Measurements from ENCODE around the gene NRXN3.

The NRXN3 gene

DNA sequence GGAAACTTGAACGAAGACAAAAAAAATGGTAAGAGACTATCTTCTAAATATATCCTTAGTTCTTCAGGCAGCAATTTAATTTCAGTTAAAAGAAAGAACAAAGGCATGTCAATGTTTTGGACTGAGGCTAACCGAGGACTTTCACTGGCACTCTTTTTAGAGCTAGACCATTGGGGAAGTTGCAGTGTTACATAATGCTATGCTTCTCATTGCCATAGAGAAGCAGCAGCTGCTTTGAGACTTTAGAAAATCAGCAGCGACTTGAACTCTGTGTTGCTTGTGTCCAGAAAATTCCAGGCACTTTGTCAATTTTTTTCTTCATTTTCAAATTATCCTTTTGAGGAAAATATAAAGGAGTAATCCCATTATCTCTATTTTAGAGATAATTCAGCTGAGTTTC, 964.2 kb downstream of the NRXN3 start:
- no peak for DNase-seq (ENCODE audit: low read depth, low spot score)

DNA sequence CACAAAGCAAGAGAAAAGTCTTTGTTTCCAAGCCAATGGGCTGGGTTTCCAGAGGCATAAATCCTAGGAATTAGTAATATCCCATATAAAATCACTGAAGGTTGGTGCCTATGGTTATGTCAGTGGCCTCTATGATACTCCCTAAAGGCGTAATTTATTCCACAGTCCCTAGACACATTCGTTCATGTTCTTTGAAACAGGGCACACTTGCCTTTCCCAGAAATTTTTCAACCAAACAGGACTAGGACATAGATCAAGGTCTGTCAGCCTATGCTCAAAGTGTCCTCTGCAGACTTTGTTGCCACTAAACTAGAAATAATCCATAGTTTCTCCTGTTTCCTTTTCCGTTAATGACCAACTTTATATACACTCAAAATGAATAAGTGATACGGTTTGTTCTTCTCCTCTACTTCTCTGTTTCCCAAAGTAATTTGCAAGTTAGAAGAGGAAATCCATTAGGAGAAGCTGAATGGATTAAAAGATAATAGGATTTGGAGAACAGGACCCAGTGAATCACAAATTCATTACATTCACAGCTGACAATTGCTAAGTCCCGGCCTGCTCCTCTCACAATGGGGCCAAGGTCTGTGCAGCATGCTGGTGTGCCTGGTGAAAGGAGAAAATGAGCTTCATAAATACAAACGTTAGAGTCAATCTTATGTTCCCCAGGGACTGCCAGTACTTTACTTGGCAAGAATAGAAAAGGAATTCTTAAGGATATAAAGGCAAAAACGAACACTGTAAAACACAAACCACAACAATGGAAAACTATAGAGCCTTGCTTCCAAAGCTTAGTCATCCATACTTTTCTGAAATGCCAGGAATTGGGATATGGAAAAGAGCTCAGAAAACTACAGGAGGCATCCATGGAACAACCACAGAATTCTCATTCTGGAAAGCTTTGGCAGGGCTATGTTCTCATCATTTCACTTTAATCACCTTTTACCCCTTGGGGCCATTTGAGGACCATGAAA, 966.2 kb downstream of the NRXN3 start:
- DNase-seq (ENCODE audit: low read depth, low spot score): no peak

DNA sequence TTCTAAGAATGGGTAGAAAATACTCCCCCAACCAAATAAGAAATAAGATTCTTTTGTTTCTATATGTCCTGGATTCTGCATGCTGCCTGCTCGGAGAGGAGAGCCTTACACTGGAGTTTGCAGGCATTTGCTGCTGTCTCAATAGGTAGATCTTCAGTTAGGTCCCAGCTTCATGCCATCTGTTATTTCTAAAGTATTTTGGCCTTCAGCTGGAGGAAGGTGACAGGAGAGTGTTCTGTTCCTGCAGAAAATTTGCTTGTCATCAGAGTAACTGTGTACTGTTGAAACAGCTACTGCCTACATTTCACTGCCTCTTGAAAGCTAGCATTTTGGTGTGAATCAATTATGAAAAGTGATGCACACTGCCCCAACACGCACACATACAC, 966.9 kb downstream of the NRXN3 start:
- no peak for DNase-seq (ENCODE audit: low read depth, low spot score)

DNA sequence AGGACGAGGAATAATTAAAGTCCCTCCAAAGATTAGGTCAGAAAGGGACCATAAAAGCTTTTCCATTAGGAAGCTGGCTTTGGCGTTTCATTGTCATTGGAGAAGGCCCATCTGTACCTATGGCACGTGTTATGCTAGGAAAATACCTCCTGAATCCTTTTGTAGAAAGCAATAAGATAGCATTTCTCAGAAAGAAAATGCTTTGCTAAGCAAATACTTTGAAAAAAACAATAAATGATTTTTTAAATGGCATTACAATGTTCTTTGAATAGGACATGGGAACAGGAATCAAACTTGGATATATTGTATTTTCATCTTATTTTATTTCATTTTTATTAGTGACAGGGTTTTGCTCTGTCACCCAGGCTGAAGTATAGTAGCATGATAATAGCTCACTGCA, 967.7 kb downstream of the NRXN3 start:
- no peak for DNase-seq (ENCODE audit: low read depth, low spot score)

DNA sequence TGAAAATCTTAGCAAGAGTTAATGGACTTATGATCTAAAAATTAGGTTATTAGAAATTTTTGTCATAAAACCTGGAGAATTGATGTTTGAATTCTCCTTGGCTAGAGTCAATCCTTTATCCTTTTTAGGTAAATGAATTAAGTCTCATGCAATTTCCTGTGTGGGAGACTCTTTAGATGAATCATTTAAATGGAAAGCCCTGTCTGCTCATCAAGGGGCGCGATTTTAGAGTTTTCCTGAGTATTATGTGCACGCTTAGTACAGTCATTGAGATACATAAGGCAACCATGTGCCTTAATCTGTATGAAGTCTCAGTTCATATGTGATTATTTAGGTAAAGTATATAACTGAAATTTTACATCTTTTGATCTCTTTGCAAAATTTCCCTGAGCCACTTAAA, 974.7 kb downstream of the NRXN3 start:
- no peak for DNase-seq (ENCODE audit: low read depth, low spot score)

DNA sequence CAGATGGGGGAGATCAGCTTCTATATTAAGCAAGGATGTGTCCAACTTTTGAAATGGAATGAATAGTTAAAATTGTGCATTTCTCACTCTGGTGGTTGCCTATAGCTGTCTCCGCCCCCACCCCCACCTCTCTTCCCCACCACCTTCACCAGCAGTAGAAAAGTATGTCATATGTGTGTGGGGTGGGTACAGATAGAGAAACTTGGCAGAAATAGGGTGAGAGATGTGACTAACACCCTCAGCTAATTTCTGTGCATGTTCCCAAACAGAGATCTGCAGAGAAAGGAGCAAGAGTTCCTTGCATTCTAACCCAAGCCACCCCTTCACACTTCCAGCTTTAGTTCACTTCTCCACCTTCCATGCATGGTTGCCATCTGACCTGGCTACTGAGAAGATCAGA, 980.1 kb downstream of the NRXN3 start:
- no peak for DNase-seq (ENCODE audit: low read depth, low spot score)

DNA sequence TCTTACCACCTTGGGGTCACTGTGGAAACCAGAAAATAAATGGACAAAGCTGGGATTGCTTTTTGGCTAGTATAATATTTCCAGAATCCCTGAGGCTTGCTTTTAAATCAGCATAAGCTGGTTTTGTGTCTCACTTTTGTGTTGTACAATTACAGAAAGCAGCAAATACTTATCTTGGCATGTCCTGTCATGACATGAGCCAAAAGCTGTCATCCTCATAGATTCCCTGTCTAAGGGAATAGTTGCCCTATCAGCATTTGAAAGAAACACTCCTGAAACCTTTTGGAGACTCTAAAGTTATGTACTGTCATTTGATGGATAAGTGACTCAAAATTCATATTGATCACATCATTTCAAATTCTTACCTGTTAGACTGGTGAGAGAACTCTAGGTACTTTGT, 987.2 kb downstream of the NRXN3 start:
- DNase-seq (ENCODE audit: low read depth, low spot score): no peak

DNA sequence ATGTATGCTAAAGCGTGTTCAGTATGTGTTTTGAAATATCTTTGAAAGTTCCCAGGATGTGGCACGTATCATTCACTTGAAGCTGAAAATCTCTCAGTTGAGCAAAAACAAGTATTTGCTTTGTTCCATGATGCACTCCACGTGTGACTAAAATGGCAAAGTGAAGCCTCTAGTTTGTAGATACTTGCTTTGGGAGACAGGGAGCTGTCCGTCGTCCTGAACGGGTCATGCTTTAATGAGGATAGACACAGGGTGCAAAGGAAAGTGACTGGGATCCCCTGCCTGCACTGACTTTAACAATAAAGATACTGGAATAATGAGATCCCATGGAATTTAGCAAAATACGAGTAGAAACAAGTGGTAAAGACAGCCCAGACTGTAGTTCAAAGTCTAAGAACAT, 991.4 kb downstream of the NRXN3 start:
- peak; percentile 14 for DNase-seq (ENCODE audit: low read depth, low spot score)

DNA sequence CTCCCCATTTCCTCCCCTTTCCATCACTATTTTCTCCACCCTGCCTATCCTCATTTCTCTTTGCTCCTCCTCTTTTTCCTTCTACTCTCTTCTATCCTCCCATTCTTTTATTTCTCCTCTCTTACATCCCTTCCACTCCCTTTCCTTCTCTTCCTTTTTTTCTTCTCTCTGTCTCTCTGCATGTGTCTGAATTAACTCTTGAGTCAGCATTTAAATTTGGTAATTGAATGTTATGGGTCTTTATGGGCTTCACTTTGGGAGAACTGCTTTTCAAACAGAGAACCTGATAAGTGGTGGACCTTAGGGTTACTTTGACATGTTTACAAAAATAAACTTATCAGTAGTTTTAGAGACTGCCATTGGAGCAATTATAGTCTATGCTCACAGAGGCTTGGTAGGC, 992.7 kb downstream of the NRXN3 start:
- DNase-seq (ENCODE audit: low read depth, low spot score): no peak

DNA sequence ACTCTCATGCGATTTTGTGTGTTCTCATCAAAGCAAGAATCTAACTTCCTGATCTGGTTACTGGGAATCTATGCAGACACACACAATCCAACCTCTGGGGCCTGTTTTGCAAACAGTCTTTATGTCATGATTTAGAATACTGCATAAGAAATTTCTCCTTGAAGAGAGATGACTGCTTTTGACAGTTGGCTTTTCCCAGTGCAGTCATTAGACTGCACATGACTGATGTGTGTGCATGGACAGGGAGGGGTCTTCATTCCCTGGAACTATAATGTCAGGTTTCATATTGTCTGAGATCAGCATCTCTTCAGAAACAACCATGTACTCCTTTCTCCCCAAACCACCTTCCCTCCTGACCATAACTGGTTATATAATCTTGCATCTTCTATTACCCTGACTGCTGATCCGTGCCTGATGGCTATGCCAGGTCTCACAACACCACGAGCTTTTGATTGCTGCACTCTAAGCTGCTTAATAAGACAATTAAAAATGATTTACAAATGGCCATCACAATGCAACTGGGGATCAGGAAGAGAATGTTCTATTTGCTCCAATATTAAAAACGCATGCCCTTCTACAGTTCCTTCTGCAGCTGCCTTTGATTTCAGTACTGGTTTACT, 995.4 kb downstream of the NRXN3 start:
- no peak for DNase-seq (ENCODE audit: low read depth, low spot score)

DNA sequence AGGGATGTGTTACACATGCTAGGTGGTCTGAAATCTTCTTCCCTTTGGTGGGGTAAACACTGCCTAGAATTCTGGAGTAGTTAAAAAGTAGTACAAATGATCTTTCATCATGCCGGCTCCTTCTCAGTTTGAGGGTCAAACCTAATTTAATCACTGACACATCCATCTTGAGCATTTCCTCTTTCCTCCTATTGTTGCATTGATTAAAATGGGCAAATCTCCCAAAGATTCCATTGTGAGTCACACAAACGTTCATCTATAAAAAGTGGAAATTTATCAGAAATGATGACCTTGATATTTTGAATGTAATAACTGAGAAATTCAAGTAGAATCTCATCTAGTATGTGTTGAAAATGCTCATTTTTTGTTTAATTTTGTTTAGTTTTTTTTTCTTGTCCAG, 996.0 kb downstream of the NRXN3 start:
- DNase-seq (ENCODE audit: low read depth, low spot score): no peak

DNA sequence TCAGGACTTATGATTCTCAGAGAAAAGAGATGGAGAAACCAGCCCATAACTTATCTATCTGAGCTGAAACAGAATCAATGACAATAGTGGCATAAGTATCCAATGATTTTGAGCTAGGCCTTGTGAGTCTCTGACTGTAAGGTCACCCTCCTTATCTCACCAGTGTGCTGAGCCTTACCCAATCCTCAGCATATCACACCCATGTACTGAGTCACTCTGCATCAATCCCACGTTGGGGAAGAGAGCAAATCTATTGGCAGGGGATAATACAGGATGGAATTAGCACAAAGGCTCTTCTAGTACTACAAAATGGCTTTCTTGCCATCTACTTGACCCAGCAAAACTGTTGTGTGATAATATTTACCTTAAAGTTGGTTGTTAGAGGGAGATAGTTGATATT, 997.8 kb downstream of the NRXN3 start:
- no peak for DNase-seq (ENCODE audit: low read depth, low spot score)

DNA sequence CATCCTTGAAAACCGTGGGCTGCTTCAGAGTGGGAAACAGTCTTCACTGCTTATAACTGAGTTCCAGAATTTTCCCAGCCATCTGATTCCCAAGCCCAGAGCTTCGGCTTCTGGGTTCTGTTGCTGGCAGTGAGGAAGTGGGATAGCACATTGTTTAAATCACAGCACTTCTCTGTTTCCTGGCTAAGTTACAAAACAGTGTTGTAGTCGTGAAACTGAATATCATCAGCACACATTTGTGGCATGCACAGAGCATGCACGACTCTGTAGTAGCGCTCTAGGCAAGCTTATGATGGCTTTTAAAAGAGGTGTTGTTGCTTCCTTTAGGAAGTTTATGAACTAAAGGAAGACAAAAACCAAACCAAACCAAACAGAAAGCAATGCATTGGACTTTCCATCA, 1005.5 kb downstream of the NRXN3 start:
- no peak for DNase-seq (ENCODE audit: low read depth, low spot score)

DNA sequence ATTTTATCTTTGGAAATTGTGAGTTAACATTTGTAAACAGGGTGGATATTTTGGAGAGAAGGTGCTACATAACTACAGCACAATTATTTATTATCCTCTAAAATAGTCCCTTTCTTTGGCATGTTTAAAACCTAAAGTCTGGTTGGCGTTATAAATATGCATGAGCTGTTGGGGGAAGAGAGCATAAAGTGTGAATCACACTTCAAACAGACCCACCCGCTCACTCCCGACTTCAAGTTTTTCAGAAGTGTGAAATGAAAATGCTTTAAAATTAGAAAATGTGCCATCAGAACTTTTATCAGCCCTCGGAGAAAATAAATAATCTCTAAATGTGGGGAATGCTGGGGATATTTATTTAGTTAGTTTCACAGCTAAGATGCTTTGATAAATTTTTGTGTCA, 1006.9 kb downstream of the NRXN3 start:
- no peak for DNase-seq (ENCODE audit: low read depth, low spot score)

DNA sequence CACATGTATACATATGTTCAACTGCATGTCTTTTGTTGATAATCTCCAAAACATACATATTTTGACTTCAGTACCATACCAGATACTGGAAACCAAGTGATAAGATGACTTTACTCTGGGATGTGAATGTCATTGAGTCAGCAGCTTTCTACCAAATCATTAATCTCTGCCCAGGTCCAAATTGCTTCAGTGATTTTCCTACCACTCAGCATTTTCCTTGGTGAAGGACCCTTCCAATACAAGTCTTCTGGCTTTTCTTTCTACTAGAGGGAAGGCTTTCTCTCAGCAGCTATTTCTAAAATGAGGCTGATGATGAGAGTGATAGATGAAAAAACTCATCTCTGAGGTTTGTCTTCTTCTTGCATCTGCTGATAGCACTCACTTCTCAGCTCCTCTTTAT, 1008.5 kb downstream of the NRXN3 start:
- DNase-seq (ENCODE audit: low read depth, low spot score): no peak

DNA sequence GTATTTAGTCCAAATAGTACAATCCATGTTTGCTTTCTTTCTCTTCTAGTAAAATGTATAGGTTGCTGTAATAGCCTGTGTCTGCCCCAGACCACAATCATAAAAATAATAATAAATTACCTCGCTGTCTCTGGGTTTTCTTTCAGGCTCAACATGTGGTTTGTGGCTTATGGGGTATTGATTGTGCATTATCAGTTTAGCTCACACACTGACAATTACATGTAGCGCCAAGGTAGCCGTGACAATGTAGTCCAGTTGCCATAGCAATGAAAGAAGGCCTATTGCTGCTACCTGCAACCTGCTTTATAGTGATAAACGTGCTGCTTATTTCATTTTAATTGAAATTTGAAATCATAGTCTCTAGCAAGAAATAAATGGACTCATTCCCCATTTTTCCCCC, 1009.8 kb downstream of the NRXN3 start:
- DNase-seq (ENCODE audit: low read depth, low spot score): no peak

DNA sequence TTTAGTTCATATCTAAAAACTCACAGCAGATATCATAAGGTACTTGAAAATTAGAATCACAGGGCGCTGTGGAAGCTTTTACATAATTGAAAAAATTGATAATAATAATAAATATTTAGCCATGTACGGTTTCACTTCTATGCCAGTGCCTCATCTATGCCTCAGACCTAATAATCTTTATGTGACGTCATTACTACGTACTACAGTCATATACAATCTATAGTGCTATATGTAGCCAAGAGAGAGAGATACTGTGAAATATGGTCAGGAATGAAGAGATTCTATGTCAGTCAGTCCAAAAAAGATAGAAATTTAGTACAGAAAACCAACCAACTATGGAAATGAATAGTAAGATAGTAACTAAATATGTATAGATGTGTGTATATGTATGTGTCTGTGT, 1010.5 kb downstream of the NRXN3 start:
- no peak for DNase-seq (ENCODE audit: low read depth, low spot score)

DNA sequence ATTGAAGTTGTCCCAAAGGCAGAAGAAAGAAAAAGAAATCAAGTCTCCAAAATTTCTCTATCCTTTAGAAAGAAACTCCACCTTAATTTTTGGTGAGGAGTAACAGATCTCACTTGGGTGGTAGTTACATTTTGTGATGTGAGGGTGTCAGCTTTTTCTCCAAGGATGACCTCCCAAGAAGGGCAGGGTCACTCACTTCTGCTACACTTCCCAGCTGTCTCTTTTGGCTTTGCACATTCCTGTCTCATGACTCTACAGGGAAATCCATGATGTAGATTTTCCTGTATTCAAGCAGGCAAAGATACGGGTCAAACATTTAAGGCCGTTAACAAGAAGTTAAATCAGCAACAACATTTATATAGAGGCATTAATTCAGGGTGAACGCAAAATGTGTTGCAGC, 1016.4 kb downstream of the NRXN3 start:
- DNase-seq (ENCODE audit: low read depth, low spot score): no peak

DNA sequence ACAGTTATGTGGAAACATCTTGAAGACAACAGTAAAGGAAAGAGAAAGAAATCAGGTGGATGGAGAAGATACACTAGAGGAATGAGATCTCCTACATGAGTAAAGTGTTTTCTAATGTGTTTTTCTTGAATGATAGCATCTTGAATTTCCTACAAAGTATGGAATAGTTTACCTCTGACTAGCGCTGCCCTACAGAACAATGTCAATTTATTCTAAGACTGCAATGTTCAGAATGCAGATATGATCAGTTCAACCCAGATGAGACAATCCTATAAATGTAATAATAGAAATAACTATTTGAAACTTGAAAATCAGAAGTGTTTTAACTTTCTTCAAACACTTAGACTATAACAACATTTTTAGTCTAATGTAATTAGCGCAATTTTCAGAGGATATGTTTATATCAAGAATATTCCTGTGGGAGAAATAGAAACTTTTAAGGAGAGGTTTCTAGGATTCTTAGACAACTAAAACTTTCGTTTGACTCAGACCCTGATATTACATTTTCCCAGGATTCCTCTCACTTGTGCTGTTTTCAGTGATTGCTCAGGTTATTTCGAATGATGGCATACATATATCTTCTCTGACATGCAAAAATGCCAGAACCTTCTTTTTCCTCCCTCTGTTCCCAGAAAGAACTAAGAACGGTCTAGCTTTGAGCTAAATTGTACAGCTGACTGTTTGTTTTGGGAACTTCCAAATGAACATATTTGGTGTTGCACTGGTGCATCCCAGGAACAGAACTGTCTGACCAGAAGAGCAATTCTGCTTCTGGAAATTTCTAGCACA, 1023.7 kb downstream of the NRXN3 start:
- no peak for DNase-seq (ENCODE audit: low read depth, low spot score)

DNA sequence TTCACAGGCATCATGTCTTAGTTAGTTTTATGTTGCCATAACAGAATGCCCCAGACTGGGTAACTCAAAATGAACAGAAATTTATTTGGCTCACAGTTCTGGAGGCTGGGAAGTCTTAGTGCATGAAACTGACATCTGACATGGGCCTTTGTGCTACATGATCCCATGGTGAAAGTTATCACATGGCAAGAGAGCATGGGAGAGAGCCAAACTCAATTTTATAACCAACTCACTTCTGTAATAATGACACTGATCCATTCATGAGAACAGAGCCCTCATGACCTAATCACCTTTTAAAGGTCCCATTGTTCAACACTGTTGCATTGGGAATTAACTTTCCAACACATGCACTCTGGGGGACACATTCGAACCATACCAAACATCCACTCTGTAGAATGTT, 1026.0 kb downstream of the NRXN3 start:
- no peak for DNase-seq (ENCODE audit: low read depth, low spot score)

DNA sequence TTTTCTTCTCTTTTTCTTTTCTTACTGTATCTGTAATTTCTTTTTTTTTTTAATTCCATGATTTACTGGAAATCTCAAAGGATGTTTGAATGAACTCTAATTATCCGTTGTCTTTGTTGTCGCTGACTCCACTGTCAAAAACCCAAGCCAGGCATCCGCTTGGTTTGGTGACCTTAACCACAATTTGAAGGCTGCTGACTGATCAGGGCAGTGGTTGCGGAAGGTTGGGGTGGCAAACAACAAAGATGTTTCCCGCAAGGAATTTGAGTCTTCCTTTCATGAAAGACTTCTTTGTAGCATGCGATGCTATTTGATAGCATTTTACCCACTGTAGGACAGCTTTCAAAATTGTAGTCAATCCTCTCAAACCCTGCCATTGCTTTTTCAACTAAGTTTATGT, 1027.3 kb downstream of the NRXN3 start:
- no peak for DNase-seq (ENCODE audit: low read depth, low spot score)

DNA sequence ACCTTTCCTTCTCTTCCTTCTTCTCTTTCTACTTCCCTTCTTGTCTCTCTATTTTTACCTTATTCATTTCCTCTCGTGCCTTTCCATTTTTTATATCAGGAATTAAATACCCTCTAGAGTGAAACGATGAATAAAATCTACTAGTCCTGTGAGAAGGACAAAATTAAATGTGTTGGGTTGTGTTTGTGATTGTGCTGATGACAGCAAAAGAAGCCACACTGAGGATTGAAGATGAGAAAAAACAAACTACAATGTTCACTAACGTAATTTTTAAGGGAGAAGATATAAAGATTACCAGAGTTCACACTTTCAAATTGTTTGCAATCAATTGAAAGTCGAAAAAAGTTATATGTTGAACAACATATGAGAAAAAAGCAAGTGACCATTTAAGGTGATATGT, 1029.0 kb downstream of the NRXN3 start:
- no peak for DNase-seq (ENCODE audit: low read depth, low spot score)

Measured in ELF-1 (cell line).